ENCODE results near the gene VAPA.

VAPA gene, protein sequence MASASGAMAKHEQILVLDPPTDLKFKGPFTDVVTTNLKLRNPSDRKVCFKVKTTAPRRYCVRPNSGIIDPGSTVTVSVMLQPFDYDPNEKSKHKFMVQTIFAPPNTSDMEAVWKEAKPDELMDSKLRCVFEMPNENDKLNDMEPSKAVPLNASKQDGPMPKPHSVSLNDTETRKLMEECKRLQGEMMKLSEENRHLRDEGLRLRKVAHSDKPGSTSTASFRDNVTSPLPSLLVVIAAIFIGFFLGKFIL

DNA sequence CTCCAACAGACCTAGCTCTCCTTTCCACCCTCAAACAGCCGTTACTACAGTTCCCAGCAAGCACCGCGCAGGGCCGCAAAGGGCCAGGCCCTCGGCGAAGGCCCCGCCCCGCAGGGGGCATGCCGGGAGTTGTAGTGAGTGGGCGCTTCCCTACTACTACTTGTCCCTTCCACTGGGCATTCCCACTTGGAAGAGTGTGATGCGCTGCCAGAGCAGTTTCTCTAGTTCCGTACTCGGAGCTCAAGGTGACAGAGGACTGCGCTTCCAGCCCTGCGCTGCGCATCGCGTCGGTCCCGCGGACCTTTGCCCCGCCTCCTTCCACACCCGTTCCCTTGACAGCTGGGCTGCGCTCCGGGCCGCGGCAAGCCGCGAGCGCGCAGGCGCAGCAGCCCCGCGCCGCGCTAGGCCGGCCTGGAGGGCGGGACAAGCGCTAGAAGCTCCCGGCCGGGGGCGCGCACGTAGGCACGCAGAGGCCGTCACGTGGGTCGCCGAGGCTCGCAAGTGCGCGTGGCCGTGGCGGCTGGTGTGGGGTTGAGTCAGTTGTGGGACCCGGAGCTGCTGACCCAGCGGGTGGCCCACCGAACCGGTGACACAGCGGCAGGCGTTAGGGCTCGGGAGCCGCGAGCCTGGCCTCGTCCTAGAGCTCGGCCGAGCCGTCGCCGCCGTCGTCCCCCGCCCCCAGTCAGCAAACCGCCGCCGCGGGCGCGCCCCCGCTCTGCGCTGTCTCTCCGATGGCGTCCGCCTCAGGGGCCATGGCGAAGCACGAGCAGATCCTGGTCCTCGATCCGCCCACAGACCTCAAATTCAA is at the start of gene VAPA:
VAPA (plus strand) TSS at position 491 of the 808 bp plus-strand sequence; CDS start at position 732, 241 bp downstream.
- TF ChIP-seq, protein P1, sequence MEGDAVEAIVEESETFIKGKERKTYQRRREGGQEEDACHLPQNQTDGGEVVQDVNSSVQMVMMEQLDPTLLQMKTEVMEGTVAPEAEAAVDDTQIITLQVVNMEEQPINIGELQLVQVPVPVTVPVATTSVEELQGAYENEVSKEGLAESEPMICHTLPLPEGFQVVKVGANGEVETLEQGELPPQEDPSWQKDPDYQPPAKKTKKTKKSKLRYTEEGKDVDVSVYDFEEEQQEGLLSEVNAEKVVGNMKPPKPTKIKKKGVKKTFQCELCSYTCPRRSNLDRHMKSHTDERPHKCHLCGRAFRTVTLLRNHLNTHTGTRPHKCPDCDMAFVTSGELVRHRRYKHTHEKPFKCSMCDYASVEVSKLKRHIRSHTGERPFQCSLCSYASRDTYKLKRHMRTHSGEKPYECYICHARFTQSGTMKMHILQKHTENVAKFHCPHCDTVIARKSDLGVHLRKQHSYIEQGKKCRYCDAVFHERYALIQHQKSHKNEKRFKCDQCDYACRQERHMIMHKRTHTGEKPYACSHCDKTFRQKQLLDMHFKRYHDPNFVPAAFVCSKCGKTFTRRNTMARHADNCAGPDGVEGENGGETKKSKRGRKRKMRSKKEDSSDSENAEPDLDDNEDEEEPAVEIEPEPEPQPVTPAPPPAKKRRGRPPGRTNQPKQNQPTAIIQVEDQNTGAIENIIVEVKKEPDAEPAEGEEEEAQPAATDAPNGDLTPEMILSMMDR (IDR thresholded peaks at IDR 0.05; ENCODE audit: insufficient read depth, low read depth, low read length, missing control alignments): no peak
- peak within 1 kb of the TSS; percentile 90 for H3K4me3 ChIP-seq (ENCODE audit: low read length)
- peak; percentile 97 for DNase-seq (ENCODE audit: low read depth)

DNA sequence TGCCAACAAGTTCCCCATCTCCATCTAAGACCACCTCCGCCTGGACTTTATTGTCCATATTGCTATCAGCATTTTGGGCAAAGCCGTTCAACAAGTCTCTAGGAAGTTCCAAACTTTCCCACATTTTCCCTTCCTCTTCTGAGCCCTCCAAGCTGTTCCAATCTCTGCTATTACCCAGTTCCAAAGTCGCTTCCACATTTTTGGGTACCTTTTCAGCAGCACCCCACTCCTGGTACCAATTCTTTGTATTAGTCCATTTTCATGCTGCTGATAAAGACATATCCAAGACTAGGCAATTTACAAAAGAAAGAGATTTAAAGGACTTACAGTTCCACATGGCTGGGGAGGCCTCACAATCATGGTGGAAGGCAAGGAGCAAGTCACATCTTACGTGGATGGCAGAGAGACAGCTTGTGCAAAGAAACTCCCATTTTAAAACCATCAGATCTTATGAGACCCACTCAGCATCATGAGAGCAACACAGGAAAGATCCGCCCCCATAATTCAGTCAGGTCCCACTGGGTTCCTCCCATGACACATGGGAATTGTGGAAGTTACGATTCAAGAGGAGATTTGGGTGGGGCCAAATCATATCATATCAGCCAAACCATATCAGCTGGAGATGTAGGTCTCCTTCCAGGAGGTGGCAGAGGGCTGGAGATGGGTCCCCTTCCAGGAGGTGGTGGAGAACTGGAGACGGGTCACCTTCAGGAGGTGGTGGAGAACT is 47.9 kb upstream of the VAPA start:
- DNase-seq (ENCODE audit: low read depth): no peak
- no peak overlapping the region for H3K4me3 ChIP-seq (ENCODE audit: low read length)
- TF ChIP-seq, protein P1 (IDR thresholded peaks at IDR 0.05; ENCODE audit: insufficient read depth, low read depth, low read length, missing control alignments): no peak

DNA sequence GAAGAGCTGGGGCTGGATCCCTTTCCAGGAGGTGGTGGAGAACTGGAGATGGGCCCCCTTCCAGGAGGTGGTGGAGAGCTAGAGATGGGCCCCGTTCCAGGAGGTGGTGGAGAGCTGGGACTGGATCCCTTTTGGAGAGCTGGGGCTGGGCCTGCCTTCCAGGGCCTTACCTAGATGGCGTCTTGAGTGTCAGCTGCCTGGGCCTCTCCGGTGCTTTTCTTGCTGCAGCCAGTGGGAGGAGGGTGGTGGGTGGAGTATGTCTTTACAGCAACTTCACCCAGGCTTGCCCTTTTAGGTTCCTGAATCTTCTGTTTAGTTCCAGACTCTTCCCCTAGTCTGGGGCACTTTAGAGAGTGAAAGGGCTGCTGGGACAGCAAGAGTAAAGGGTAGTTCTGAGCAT is 47.2 kb upstream of the VAPA start:
- TF ChIP-seq, protein P1 (IDR thresholded peaks at IDR 0.05; ENCODE audit: insufficient read depth, low read depth, low read length, missing control alignments): no peak
- H3K4me3 ChIP-seq (ENCODE audit: low read length): no peak overlapping the region
- DNase-seq (ENCODE audit: low read depth): no peak

DNA sequence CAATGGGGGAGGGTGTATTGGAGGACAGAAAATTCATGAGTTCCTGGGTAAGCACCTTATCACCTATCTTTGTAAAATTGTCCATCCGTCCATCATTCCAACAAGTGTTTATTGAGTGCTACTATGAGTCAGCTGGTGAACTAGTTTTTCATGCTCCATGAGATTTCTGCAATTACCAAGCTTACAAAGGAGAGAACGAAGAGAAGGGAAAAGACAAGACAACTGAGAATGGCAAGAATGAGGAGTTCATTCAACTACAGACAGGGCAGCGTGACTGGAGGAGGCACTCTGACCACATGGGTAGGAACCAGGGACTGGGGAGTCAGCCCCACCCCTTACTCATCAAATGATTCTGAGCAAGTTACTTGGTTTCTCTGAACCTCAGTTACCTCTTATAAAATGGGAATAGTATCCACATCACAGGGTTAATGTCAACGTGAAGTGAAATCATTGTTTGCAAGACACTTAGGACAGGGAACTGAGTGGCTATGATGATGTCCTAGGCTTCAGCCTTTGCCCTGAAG is 46.7 kb upstream of the VAPA start:
- TF ChIP-seq, protein P1 (IDR thresholded peaks at IDR 0.05; ENCODE audit: insufficient read depth, low read depth, low read length, missing control alignments): no peak
- DNase-seq (ENCODE audit: low read depth): peak; percentile 73
- no peak overlapping the region for H3K4me3 ChIP-seq (ENCODE audit: low read length)

DNA sequence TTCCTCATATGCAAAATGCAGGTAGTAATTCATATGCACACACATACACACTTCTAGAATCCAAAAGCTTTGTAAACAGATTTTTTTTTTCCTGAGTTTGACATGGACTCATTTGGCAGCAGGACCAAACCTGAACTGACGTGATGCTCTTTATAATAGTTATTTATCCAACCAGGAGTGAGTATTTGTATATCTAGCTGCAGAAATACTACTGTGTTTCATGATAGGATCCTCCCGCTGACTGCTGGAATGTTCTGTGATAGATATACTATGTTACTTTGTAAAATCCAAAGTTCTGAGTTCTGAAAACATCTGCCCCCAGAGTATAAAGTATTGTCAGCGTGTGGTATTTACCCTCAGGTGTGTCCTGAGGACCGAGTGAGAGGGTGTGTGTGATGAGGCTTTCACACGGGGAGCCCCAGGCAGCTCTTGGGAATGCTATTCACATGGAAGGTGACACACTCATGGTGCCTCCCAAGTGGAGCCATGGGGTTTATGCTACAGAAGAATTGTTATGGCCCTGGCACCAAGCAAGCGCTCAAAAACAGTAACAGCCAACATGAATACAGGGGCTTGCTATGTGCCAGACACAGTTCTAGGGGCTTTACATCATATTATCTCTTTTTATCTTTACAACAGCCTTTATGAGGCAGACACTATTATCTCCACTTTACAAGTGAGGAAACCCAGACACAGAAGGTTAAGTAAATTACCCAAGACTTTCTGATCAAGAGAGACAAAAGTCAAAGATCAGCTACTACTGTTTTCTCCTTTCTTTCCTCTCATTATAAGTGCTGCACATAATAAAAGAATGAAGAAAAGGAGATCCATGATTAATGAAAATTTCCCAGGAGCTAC is 44.7 kb upstream of the VAPA start:
- H3K4me3 ChIP-seq (ENCODE audit: low read length): no peak overlapping the region
- TF ChIP-seq, protein P1 (IDR thresholded peaks at IDR 0.05; ENCODE audit: insufficient read depth, low read depth, low read length, missing control alignments): no peak
- peak; percentile 26 for DNase-seq (ENCODE audit: low read depth)
